ENCODE results near the gene FREM2. TPM values are rescaled to one million over a fixed set of nuclear protein-coding genes. Genes with fewer than 3 reads are reported as not detected.

FREM2 gene
- total RNA-seq, 2 experiments from 2014 or later = not detected

DNA sequence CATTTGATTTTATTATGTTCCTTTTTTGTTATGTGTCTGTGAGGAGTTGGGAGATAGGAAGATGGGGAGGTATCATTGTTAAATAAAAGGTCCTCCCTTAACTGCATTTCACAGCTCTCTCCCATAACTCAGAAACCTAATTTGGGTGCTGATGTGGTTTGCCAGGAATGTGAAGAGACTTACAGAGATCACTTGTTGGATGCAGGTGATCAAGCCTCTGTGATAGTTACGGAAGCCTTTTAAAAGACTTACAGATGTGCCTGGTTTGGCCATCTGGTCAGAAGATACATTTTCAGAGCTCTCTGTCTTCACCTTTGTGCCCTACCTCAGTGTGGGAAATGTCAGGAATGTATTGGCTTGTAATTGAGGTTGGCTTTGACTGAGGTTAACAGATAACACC lies 157.7 kb downstream of the FREM2 start:
- CTCF ChIA-PET = no interaction called here

DNA sequence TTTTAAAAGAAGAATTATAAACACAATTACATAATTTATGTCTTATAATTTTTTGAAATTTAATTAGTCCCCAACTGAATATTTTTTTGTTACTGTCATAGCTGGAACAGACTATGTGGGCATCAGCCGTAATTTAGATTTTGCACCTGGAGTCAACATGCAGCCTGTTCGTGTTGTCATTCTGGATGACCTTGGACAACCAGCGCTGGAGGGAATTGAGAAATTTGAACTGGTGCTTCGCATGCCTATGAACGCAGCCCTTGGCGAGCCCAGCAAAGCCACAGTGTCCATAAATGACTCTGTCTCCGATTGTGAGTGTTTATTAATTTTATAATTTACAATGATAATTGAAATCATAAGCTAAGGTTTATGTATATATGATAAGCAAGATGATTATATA lies 161.5 kb downstream of the FREM2 start:
- DNase-seq (no peak), ATAC-seq (no peak)
- no peaks in the 10 kb centered on the region for H3K9me3 Mint-ChIP-seq
- no peak overlapping the region for H3K4me3 Mint-ChIP-seq
- ChIA-PET POLR2A (no interaction called here), CTCF (no interaction called here)
- no peak overlapping the region for H3K27ac Mint-ChIP-seq
- H3K36me3 Mint-ChIP-seq (ENCODE audit: low read depth) = no peaks in the 10 kb centered on the region
- no peaks in the 10 kb centered on the region for H3K4me1 Mint-ChIP-seq (ENCODE audit: low read depth)
- intact Hi-C loops (cut with micrococcal nuclease) = no loop called here
- TF ChIP-seq, protein P1, sequence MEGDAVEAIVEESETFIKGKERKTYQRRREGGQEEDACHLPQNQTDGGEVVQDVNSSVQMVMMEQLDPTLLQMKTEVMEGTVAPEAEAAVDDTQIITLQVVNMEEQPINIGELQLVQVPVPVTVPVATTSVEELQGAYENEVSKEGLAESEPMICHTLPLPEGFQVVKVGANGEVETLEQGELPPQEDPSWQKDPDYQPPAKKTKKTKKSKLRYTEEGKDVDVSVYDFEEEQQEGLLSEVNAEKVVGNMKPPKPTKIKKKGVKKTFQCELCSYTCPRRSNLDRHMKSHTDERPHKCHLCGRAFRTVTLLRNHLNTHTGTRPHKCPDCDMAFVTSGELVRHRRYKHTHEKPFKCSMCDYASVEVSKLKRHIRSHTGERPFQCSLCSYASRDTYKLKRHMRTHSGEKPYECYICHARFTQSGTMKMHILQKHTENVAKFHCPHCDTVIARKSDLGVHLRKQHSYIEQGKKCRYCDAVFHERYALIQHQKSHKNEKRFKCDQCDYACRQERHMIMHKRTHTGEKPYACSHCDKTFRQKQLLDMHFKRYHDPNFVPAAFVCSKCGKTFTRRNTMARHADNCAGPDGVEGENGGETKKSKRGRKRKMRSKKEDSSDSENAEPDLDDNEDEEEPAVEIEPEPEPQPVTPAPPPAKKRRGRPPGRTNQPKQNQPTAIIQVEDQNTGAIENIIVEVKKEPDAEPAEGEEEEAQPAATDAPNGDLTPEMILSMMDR (IDR thresholded peaks at IDR 0.05) = no peak
- H3K27me3 Mint-ChIP-seq = peaks cover 5% of the 10 kb centered on the region

More for the DNA sequence above, 157.7 kb downstream of the FREM2 start:
- Mint-ChIP-seq H3K27ac (no peak overlapping the region), H3K9me3 (no peaks in the 10 kb centered on the region), H3K36me3 (ENCODE audit: low read depth) (no peaks in the 10 kb centered on the region), H3K4me3 (no peak overlapping the region), H3K27me3 (peaks cover 5% of the 10 kb centered on the region), H3K4me1 (ENCODE audit: low read depth) (no peaks in the 10 kb centered on the region)
- TF ChIP-seq, protein P1 (IDR thresholded peaks at IDR 0.05) = no peak
- no peak for ATAC-seq
- intact Hi-C loops (cut with micrococcal nuclease) = no loop called here
- no peak for DNase-seq
- POLR2A ChIA-PET = no interaction called here

DNA sequence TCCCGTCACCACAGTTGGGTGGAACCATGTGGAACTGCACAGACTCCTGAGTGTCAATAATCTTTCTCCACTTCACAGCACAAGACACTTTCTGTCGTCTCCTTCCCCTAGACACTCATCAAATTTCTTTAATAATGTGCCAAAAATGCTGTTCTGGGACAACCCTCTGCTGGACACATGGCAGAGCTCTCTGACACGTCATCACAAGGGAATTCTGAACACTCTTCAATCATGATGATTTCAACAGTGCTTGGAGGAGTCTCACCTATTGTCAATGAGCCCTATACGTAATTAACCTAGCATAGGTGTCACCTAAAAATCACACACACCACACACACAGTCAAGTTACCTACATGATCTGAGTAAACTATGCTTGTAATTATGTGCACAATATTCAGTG lies 162.4 kb downstream of the FREM2 start:
- H3K4me1 Mint-ChIP-seq (ENCODE audit: low read depth) = no peaks in the 10 kb centered on the region
- TF ChIP-seq, protein P1 (IDR thresholded peaks at IDR 0.05) = no peak
- CTCF ChIA-PET = no interaction called here
- no peak overlapping the region for H3K4me3 Mint-ChIP-seq
- no peaks in the 10 kb centered on the region for H3K9me3 Mint-ChIP-seq
- H3K36me3 Mint-ChIP-seq (ENCODE audit: low read depth) = no peaks in the 10 kb centered on the region
- intact Hi-C loops (cut with micrococcal nuclease) = no loop called here
- peaks cover 5% of the 10 kb centered on the region for H3K27me3 Mint-ChIP-seq
- DNase-seq (no peak), ATAC-seq (no peak)
- POLR2A ChIA-PET = no interaction called here
- H3K27ac Mint-ChIP-seq = no peak overlapping the region

DNA sequence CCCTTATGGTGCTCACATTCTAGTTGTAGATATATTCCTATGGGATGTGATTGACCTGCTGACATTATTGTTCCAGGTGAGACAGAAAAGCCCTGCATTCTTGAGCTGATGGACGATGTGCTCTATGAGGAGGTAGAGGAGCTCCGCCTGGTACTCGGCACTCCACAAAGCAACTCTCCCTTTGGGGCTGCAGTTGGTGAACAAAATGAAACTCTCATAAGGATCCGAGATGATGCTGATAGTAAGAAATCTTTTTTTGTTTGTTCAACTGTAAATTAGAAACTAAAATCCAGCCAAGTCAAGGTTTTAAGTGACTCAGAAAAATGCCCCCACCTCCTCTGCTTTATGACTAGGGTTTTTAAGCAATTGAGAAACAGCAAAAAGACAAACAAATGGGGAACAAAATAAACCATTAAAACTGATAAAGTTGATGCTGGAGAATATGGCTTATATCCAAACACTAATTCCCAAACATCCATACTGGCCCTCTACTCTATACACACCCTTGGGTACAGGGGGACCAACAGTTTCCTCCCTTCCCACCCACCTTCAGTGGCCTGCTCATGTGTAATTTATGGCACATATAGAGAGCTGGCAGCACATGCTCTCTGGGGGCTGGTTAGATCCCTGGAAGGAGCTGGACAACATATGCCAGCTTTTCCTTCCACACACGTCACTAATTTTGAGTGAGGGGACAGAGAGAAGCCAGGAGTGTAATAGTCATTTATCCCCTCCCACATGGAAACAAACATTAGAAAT lies 164.2 kb downstream of the FREM2 start:
- H3K27me3 Mint-ChIP-seq = peaks cover 3% of the 10 kb centered on the region
- TF ChIP-seq, protein P1 (IDR thresholded peaks at IDR 0.05) = no peak
- no peaks in the 10 kb centered on the region for H3K36me3 Mint-ChIP-seq (ENCODE audit: low read depth)
- ATAC-seq = no peak
- H3K27ac Mint-ChIP-seq = no peak overlapping the region
- no peak for DNase-seq
- ChIA-PET CTCF (no interaction called here), POLR2A (no interaction called here)
- H3K4me1 Mint-ChIP-seq (ENCODE audit: low read depth) = no peaks in the 10 kb centered on the region
- H3K9me3 Mint-ChIP-seq = no peaks in the 10 kb centered on the region
- intact Hi-C loops (cut with micrococcal nuclease) = no loop called here
- no peak overlapping the region for H3K4me3 Mint-ChIP-seq

DNA sequence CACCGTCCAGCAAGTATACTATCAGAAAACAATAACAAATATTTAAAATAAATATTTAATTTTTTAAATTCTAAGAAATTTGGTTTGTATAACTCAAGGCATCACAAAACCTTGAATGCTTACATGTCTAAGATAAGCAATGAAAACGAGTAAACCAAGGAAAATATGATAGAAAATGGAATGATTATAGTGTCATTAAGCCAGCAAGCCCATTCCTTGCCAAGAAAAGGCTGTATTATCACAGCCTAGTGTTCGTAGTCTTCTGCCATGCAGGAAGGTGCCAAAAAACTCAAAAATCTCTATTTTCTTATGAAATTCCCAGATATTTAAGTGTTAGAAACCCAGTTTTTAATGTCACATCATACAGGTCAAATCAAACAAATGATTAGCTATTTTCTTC lies 167.3 kb downstream of the FREM2 start:
- ChIA-PET POLR2A (no interaction called here), CTCF (no interaction called here)
- H3K4me1 Mint-ChIP-seq (ENCODE audit: low read depth) = no peaks in the 10 kb centered on the region
- DNase-seq = no peak
- H3K27me3 Mint-ChIP-seq = peaks cover 4% of the 10 kb centered on the region
- H3K4me3 Mint-ChIP-seq = no peak overlapping the region
- H3K9me3 Mint-ChIP-seq = no peaks in the 10 kb centered on the region
- no peaks in the 10 kb centered on the region for H3K36me3 Mint-ChIP-seq (ENCODE audit: low read depth)
- H3K27ac Mint-ChIP-seq = no peak overlapping the region
- TF ChIP-seq, protein P1 (IDR thresholded peaks at IDR 0.05) = no peak
- intact Hi-C loops (cut with micrococcal nuclease) = no loop called here
- no peak for ATAC-seq
